ENCODE results near the gene CABLES2.

DNA sequence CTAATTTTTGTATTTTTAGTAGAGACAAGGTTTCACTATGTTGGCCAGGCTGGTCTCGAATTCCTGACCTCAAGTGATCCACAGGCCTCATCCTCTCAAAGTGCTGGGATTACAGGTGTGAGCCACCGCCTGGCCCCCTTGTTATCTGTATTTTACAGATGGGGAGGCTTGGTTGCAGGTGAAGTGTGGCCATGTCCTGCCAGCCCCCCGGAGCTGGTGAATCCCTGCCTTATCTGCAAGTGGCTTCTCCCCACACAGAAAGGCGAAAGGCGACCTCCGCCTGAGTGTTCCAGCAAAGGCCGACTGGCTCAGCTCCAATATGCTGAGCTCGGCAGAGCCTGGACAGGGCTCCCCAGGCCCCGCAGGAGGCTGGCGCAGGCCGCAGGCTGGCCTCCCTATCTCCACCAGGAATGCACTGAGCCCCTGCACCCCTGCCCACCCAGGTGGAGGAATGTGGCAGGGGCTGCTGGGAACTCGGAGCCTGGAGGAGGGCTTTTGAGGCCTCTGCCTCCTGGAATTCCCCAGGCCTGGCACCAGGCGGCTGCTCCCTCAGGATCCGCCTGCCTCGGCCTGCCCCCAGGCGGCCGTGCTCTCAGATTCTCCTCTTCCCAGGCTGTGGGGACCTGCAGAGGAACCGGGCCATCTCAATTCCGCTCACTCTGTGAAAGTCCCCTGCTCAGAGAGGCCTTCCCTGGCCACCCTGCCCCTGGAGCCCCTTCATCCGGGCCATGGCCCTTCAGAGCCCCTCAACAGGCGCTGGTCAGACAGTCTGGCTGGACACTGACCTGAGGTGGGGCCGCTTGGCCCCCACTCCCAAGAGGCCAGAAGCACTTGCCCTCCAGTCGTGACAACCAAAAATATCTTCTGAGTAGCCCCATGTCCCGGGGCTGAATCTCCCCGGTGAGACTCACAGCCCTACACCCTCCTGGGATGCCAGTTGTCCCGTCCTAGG lies 30.7 kb downstream of the CABLES2 start:
- TF ChIP-seq MYC (IDR thresholded peaks at IDR 0.05; ENCODE audit: low read depth, low read length) (no peak), JUN (IDR thresholded peaks at IDR 0.05; ENCODE audit: borderline replicate concordance, insufficient read depth, insufficient read length, low read depth) (no peak), CTCF (IDR thresholded peaks at IDR 0.05; ENCODE audit: extremely low read depth in 1 of 2, insufficient read depth in 1 of 2, low read depth in 1 of 2, low read length in 2 of 2) (peak; percentile 27 to 57), POLR2AphosphoS5 (IDR thresholded peaks at IDR 0.05; ENCODE audit: insufficient read depth, low read depth, low read length) (no peak), EZH2 (IDR thresholded peaks at IDR 0.05; ENCODE audit: borderline replicate concordance, low read depth, low read length, severe bottlenecking) (no peak), POLR2A (IDR thresholded peaks at IDR 0.05; ENCODE audit: low read depth, low read length) (no peak), FOS (IDR thresholded peaks at IDR 0.05; ENCODE audit: borderline replicate concordance, insufficient read depth, low read length) (no peak)
- TF ChIP-seq, protein P1, sequence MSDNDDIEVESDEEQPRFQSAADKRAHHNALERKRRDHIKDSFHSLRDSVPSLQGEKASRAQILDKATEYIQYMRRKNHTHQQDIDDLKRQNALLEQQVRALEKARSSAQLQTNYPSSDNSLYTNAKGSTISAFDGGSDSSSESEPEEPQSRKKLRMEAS (IDR thresholded peaks at IDR 0.05; ENCODE audit: insufficient read depth, insufficient read length): no peak
